GOT3 (cell line): ENCODE data around the gene NSF.
"Not testable (repeated sequence)": the region's sequence is repeated elsewhere in the genome, so short reads cannot be mapped to it uniquely, and the experiment has no call there.

Source experiments
- DNase-seq: peaks from one replicate; lab custom pipeline; 2025; ENCODE audit warnings: mixed read lengths; lab: John Stamatoyannopoulos, UW

The NSF gene

GRCh38 chr17:46628753-46629436 lies 38.4 kb downstream of the NSF start:
- not testable (repeated sequence) for DNase-seq

GRCh38 chr17:46632146-46632545 lies 41.7 kb downstream of the NSF start:
- DNase-seq: not testable (repeated sequence)

GRCh38 chr17:46634844-46635243 lies 44.4 kb downstream of the NSF start:
- DNase-seq: not testable (repeated sequence)

GRCh38 chr17:46641861-46642656 lies 51.6 kb downstream of the NSF start:
- not testable (repeated sequence) for DNase-seq

- DNase-seq: not testable (repeated sequence)
Measured at GRCh38 chr17:46647251-46647650, 56.8 kb downstream of the NSF start.

- not testable (repeated sequence) for DNase-seq
Measured at GRCh38 chr17:46647688-46648278, 57.3 kb downstream of the NSF start.

GRCh38 chr17:46649246-46649645 lies 58.8 kb downstream of the NSF start:
- DNase-seq: not testable (repeated sequence)

- not testable (repeated sequence) for DNase-seq
Measured at GRCh38 chr17:46652024-46652643, 61.7 kb downstream of the NSF start.

GRCh38 chr17:46658235-46658634 lies 67.8 kb downstream of the NSF start:
- not testable (repeated sequence) for DNase-seq

- DNase-seq: not testable (repeated sequence)
Measured at GRCh38 chr17:46659702-46660101, 69.2 kb downstream of the NSF start.

GRCh38 chr17:46663123-46663522 lies 72.7 kb downstream of the NSF start:
- DNase-seq: not testable (repeated sequence)

GRCh38 chr17:46663552-46663951 lies 73.1 kb downstream of the NSF start:
- DNase-seq: not testable (repeated sequence)

- not testable (repeated sequence) for DNase-seq
Measured at GRCh38 chr17:46665969-46666368, 75.5 kb downstream of the NSF start.

- not testable (repeated sequence) for DNase-seq
Measured at GRCh38 chr17:46670789-46671188, 80.3 kb downstream of the NSF start.

- DNase-seq: not testable (repeated sequence)
Measured at GRCh38 chr17:46672777-46673176, 82.3 kb downstream of the NSF start.

- not testable (repeated sequence) for DNase-seq
Measured at GRCh38 chr17:46677819-46678218, 87.3 kb downstream of the NSF start.

- not testable (repeated sequence) for DNase-seq
Measured at GRCh38 chr17:46683653-46684052, 93.2 kb downstream of the NSF start.

GRCh38 chr17:46685284-46685683 lies 94.8 kb downstream of the NSF start:
- not testable (repeated sequence) for DNase-seq

- DNase-seq: not testable (repeated sequence)
Measured at GRCh38 chr17:46692196-46692595, 101.7 kb downstream of the NSF start.

- DNase-seq: not testable (repeated sequence)
Measured at GRCh38 chr17:46693283-46693682, 102.8 kb downstream of the NSF start.

- DNase-seq: not testable (repeated sequence)
Measured at GRCh38 chr17:46696522-46696921, 106.1 kb downstream of the NSF start.

- DNase-seq: not testable (repeated sequence)
Measured at GRCh38 chr17:46699014-46699413, 108.5 kb downstream of the NSF start.
